Fibroblast of pulmonary artery (primary cell): ENCODE data around the gene EXOC6B.

ENCODE experiments used
- DNase-seq: peaks from one replicate; pipeline ENCODE4 v3.0.0-alpha.2; 2010; ENCODE audit warnings: low read depth
- H3K4me3 ChIP-seq: replicated peaks from 2 replicates; pipeline ENCODE4 v1.5.1; 2011; ENCODE audit warnings: low read depth, mild to moderate bottlenecking, control low read depth, low read length, moderate library complexity
- TF ChIP-seq, protein P1 (sequence below): IDR thresholded peaks from 2 replicates; pipeline ENCODE4 v1.5.1; 2011; ENCODE audit warnings: mild to moderate bottlenecking, control low read depth, low read length, inconsistent platforms; ENCODE audit errors: missing control alignments

Gene EXOC6B

DNA sequence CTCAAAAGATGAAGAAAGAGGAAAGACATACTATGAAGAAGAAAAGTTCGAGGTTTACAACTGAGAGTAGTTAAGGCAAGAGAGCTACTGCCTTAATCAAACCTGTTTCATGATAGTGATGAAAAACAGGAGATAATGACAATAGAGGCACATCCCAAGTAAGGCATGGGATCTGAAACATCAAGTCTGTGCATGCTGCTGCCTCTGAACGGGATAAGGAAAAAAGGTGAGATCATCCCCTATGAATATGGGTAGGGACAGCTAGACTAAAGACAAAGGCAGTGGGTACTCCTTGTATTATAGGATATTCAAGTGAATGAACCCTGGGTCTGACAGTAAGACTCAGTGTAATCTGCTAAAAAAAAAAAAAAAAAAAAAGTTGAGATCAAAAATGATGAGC lies 3.0 kb downstream of the EXOC6B start:
- TF ChIP-seq, protein P1, sequence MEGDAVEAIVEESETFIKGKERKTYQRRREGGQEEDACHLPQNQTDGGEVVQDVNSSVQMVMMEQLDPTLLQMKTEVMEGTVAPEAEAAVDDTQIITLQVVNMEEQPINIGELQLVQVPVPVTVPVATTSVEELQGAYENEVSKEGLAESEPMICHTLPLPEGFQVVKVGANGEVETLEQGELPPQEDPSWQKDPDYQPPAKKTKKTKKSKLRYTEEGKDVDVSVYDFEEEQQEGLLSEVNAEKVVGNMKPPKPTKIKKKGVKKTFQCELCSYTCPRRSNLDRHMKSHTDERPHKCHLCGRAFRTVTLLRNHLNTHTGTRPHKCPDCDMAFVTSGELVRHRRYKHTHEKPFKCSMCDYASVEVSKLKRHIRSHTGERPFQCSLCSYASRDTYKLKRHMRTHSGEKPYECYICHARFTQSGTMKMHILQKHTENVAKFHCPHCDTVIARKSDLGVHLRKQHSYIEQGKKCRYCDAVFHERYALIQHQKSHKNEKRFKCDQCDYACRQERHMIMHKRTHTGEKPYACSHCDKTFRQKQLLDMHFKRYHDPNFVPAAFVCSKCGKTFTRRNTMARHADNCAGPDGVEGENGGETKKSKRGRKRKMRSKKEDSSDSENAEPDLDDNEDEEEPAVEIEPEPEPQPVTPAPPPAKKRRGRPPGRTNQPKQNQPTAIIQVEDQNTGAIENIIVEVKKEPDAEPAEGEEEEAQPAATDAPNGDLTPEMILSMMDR = no peak
- no peak overlapping the region for H3K4me3 ChIP-seq
- no peak for DNase-seq

DNA sequence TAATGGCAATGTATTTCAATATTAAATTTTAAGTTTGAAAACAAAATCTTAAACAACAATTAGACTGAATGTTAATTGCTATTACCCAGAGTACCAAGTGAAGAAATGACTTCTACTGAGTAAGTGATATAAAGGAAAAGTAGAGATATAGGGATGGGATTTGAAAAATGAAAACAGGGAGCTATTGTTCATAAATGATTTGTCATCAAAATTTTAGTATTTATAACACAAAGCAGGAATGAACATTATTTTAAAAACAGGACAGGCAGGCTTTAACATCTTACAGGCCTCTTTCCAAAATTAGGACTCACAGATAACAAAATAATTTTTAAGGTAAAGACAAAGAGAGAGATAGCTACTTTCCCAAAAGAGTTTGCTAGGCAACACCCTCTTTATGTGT lies 3.9 kb downstream of the EXOC6B start:
- TF ChIP-seq, protein P1 = no peak
- DNase-seq = no peak
- no peak overlapping the region for H3K4me3 ChIP-seq

DNA sequence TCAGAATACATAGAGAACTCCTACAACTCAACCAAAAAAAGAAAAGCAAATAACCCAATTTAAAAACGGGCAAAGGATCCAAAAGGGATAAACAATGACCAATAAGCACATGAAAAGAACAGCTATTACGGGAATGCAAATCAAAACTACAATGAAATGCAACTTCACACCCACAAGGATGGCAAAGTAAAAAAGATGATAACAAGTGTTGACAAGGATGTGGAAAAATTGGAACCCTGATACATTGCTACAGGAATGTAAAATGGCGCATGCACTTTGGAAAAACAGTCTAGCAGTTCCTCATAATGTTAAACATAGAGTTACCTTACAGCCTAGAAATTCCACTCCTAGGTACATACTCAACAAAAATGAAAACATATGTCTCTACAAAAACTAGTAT lies 4.7 kb downstream of the EXOC6B start:
- TF ChIP-seq, protein P1 = no peak
- no peak overlapping the region for H3K4me3 ChIP-seq
- DNase-seq = no peak

DNA sequence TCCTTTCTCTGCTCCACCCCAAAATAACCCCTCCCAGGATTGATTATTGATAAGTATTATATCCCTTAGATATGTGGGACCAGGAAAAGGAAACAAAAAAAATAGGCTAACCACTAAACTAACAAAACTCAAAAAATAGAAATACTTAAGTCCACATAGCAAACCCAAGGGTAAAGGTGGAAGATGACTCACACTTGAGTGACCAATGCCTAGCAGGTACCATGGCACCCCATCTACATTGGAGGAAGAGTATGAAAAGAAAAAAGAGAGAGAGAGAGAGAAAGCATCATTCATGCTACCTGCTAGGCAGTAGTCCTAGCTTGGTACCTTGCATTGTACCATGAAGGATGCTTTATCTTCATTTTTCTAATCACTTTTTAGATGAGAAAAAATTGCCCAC lies 6.3 kb downstream of the EXOC6B start:
- H3K4me3 ChIP-seq = no peak overlapping the region
- TF ChIP-seq, protein P1 = no peak
- no peak for DNase-seq

DNA sequence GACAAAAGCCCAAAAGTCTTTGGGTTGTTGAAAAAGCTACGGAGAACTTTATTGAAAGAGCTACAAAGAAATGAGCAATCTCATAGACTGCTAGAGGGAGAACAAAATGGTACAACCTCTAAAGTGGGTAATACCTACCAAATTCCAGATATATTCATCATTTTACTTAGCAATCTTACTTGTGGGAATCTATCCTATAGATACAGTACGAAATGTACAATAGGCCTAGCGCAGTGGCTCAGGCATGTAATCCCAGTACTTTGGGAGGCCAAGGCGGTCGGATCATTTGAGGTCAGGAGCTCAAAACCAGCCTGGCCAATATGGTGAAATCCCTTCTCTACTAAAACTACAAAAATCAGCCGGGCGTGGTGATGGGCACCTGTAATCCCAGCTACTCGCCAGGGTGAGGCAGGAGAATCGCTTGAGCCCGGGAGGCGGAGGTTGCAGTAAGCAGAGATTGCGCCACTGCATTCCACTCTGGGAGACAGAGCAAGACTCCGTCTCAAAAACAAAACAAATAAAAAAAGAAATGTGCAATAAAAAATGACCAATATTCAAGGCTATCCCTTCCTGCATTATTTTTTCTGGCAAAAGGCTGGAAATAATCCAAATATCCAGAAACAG lies 10.1 kb downstream of the EXOC6B start:
- H3K4me3 ChIP-seq = no peak overlapping the region
- TF ChIP-seq, protein P1 = no peak
- DNase-seq = peak; percentile 57

DNA sequence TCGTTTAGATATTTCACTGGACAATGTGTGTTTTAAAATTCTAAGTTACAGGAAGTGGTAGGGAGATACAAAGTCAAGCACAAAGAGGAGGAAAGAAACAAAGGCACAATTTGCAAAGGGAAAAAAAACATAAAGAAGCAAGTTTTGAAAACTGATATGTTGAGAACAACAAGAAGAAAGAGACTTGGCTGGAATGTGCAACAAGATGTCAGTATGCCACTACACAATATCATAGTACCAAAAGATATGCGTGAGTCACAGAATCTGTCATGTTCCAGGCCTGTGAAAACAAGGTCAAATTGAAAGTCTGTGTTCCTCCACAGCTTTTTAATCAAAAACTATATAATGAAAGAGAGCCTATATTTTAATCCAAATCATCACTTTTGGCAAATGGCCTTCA lies 12.0 kb downstream of the EXOC6B start:
- TF ChIP-seq, protein P1 = no peak
- peak; percentile 61 for DNase-seq
- no peak overlapping the region for H3K4me3 ChIP-seq

DNA sequence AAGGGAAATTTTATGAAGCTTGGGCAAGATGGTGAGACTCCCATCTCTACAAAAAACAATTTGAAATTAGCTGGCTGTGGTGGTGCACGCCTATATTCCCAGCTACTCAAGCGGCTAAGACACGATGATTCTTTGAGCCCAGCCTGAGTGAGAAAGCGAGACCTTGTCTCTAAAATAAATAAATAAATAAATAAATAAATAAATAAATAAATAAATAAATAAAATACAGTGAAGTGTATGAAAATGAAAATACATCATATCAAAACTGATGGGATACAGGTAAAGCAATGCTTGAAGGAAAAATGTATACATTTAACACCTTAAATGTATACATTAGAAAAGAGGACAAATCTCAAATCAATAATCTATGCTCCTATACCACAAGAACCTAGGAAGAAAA lies 15.7 kb downstream of the EXOC6B start:
- no peak overlapping the region for H3K4me3 ChIP-seq
- TF ChIP-seq, protein P1 = no peak
- DNase-seq = no peak
